Right cardiac atrium (tissue), 5 donors: Measurements from ENCODE around the gene HMGN3. TPM values are rescaled to one million over a fixed set of nuclear protein-coding genes. Genes with fewer than 3 reads are reported as not detected.

ENCODE experiments used
- ATAC-seq, 2 donors: fragments of 200-7000 bp; cut with Tn5 transposase; one replicate each; pipeline versions ENCODE4 v1.8.0 to v1.9.1; 2020; ENCODE audit warnings: moderate library complexity in 2 of 2, mild to moderate bottlenecking in 1 of 2
- DNase-seq, 3 donors: peaks; one replicate each; pipeline ENCODE4 v3.0.0-alpha.2; 2020
- H3K27ac ChIP-seq: one replicate; pipeline ENCODE4 v1.5.1; 2013; ENCODE audit warnings: mild to moderate bottlenecking, low read length, control low read depth, moderate library complexity
- H3K27me3 ChIP-seq: one replicate; pipeline ENCODE4 v1.6.1; 2013; ENCODE audit not compliant: control insufficient read depth, insufficient read depth
- H3K4me1 ChIP-seq: one replicate; pipeline ENCODE4 v1.6.1; 2013; ENCODE audit warnings: low read length; ENCODE audit not compliant: control insufficient read depth, insufficient read depth
- H3K4me3 ChIP-seq: one replicate; pipeline ENCODE4 v1.5.1; 2013; ENCODE audit warnings: low read length, control low read depth
- H3K9me3 ChIP-seq: one replicate; pipeline ENCODE4 v1.6.1; 2013; ENCODE audit warnings: low read length; ENCODE audit not compliant: control insufficient read depth
- WGBS: extraction: QIAGEN DNeasy Blood & Tissue Kit; methylation state at CpG from one replicate; pipeline ENCODE4 v1.1.7; 2013; 5-methylcytosine and 5-hydroxymethylcytosine counted together
- intact Hi-C, 4 donors: fragments of 100-400 bp; cut with DNase I; formaldehyde crosslinking; loops; one replicate each; pipeline versions ENCODE4 v1.11.0 to v1.14.0; 2022 to 2023
- polyA plus RNA-seq: library from polyadenylated mRNA; stranded (reverse); fragments of 200-250 nt; gene quantifications from one replicate; pipeline ENCODE4 v1.2.3, GENCODE V29; 2013
- total RNA-seq, 4 donors: library from RNA; stranded (reverse); fragmentation: NEBNext Ultra II Directional; extraction: Animal tissue kit (Norgen Biotek cat#: 25700); gene quantifications; one replicate each; pipeline ENCODE4 v1.2.1, GENCODE V29; 2021
- donor health status: healthy with polysubstance abuse.
- donor health status: DM: no; HTN: yes; CAD: no.
- donor health status: DM: no; HTN: no; CAD: no.
- donor health status: DM: no; HTN: yes; CAD: no; lungs with severe emphysema.
- donor health status: DM: yes; HTN: yes; CAD: no.

HMGN3 gene
- total and polyA plus RNA-seq, 5 donors: 131 to 246 (median 173) TPM

DNA sequence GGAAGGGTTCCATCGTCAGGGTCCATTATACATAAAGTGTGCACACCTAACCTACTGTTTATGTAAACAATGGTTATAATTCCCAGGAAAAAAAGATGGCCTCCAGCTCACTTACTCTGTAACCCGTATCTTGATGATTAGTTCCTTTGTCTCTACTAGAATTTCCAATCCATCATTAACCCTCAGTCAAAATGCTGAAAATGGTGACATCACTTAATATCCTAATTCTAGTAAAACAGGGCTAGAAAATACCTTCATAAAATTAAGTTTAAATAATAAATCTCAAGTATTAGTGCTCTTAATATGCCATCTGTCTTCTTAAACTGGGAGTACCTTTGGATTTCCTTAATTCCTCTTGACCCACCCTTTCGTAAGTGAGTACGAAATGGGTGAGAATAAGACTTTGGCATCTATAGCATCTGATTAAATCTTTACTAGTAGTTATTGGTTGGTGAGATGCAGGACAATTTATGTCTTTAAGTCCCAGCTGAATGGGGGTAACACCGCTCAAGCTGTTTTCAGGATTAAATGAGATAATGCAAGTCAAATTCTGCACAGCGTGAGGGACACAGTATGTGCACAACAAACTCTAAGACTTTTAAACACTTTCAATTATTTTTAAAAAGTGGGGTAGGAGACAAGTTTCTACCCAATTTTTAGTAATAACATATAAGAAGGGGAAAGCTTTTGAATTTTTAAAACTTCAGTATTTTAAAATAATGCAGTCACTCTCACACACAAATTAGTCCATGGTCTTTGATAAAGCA lies 1.6 kb downstream of the HMGN3 start:
- H3K27ac ChIP-seq: peak overlapping the region; percentile 88
- WGBS: 91% methylated on average over 6 of the region's 6 CpGs
- no peaks in the 10 kb centered on the region for H3K27me3 ChIP-seq
- intact Hi-C loops: loop anchor here in 2 of 4 donors (5.0 kb wide), 1 partner anchor 156 kb away; the partner anchor contains the start of gene PHIP (in 2 of the 2)
- H3K4me3 ChIP-seq: peak overlapping the region; percentile 72
- no peaks in the 10 kb centered on the region for H3K9me3 ChIP-seq
- DNase-seq: no peak
- no peak for ATAC-seq
- H3K4me1 ChIP-seq: no peaks in the 10 kb centered on the region

DNA sequence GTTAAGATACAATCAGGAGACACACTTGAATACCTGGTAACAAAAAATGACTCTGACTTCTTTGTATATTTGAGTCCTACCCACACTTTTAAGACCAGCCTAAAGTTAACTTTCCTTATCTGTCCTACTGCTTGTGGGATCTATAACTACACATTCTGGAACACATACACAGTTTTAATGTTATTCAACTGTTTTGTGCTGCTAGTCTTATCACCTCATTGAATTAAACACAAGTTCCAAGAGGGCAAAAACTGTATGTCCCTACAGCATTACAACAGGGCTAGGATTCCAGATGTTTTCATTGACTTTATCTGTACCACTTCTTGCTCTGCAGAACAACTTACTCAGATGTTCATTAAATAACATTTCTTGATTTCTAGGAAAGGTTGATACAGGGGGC lies 2.8 kb downstream of the HMGN3 start:
- Histone ChIP-seq H3K27me3 (no peaks in the 10 kb centered on the region), H3K4me1 (no peaks in the 10 kb centered on the region), H3K9me3 (no peaks in the 10 kb centered on the region), H3K27ac (no peak overlapping the region), H3K4me3 (no peak overlapping the region)
- DNase-seq: no peak
- ATAC-seq: no peak
- intact Hi-C loops: loop anchor here in 2 of 4 donors (5.0 kb wide), 1 partner anchor 154 kb away; the partner anchor contains the start of gene PHIP (in 2 of the 2)

DNA sequence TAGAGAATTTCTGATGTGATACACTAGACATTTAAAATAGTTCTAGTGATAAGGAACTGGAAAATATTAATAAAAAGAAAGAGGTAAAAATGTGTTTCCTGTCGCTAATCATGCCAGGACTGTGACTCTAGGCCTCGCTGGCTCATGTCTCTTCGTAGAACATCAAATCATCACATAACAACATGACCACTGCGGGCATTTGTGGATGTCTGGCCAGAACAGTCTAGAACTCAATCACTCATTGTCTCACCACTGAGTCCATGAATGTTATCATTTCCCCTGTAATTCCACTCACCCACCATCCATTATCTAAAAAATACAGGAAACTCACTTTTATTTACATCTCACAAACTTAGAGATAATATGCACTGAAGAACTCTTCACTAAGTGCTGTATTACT lies 3.4 kb downstream of the HMGN3 start:
- DNase-seq: no peak
- 58% methylated on average over 4 of the region's 4 CpGs for WGBS
- intact Hi-C loops: loop anchor here in 2 of 4 donors (5.0 kb wide), 1 partner anchor 154 kb away; the partner anchor contains the start of gene PHIP (in 2 of the 2)
- no peaks in the 10 kb centered on the region for H3K4me1 ChIP-seq
- no peak overlapping the region for H3K27ac ChIP-seq
- no peak overlapping the region for H3K4me3 ChIP-seq
- ATAC-seq: no peak
- H3K27me3 ChIP-seq: no peaks in the 10 kb centered on the region
- H3K9me3 ChIP-seq: no peaks in the 10 kb centered on the region

DNA sequence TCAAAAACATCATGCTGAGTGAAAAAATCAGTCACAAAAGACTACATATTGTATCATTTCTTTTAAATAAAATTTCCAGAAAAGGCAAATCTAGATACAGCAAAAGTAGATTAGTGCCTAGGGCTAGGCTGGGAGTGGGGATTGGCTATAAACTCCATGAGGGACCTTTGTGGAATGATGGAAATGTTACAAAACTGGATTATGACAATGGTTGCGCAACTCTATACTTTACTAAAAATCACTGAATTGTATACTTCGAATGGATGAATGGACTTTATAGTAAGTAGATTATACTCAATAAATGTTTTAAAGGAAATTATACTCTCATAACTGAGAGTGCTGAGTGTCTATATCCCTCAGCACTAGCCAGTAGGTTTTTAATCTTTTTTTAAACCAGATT lies 4.3 kb downstream of the HMGN3 start:
- no peaks in the 10 kb centered on the region for H3K27me3 ChIP-seq
- H3K27ac ChIP-seq: no peak overlapping the region
- no peak for ATAC-seq
- no peak for DNase-seq
- H3K4me3 ChIP-seq: no peak overlapping the region
- H3K9me3 ChIP-seq: no peaks in the 10 kb centered on the region
- H3K4me1 ChIP-seq: no peaks in the 10 kb centered on the region
- WGBS: 91% methylated on average over 2 of the region's 2 CpGs
- intact Hi-C loops: loop anchor here in 2 of 4 donors (5.0 kb wide), 1 partner anchor 153 kb away; the partner anchor contains the start of gene PHIP (in 2 of the 2)

DNA sequence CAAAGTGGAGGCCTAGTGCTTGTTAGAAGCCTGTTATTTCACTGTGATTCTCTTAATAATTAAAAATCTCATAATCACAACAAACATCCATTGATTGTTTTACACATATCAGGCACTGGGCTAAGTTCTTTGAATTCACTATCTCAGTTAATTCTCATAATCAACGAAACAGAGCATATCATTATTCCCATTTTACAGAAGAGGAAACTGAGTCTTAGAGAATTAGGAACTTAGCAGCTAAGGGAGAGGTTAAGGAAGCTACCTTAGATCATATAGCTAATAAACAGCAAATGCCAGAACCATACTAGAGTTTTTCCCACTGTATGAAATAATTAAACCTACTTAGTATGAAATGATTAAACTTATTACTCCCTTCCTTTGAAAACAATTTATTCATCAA lies 7.0 kb downstream of the HMGN3 start:
- ATAC-seq: no peak
- 92% methylated on average over 1 of the region's 1 CpG for WGBS
- no peak for DNase-seq

DNA sequence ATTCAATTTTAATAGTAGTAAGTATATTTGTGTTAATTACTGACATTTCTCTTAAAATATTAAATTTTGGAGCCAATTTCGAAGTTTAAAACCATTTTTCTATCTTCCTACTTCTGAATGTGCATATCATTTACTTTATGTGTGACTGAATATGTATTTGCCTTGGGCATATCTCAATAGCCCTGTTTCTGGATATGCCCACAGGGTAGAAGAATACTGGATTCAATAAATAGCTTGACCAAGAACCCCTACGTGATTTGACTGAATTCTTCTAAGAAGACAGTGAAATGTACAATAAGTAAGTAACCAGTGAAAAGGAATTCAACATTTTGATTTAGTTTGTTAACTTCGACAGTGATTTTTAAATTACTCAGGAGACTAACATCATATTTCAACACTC lies 7.8 kb downstream of the HMGN3 start:
- Histone ChIP-seq H3K4me3 (no peak overlapping the region), H3K27ac (no peak overlapping the region), H3K27me3 (no peaks in the 10 kb centered on the region), H3K4me1 (peaks cover 1% of the 10 kb centered on the region), H3K9me3 (no peaks in the 10 kb centered on the region)
- WGBS: 76% methylated on average over 3 of the region's 3 CpGs
- ATAC-seq (no peak), DNase-seq (no peak)
- intact Hi-C loops: no loop called here

More for the DNA sequence above, 7.0 kb downstream of the HMGN3 start:
- intact Hi-C loops: no loop called here
- H3K27ac ChIP-seq: no peak overlapping the region
- no peaks in the 10 kb centered on the region for H3K27me3 ChIP-seq
- H3K9me3 ChIP-seq: no peaks in the 10 kb centered on the region
- no peak overlapping the region for H3K4me3 ChIP-seq
- peaks cover 1% of the 10 kb centered on the region for H3K4me1 ChIP-seq

DNA sequence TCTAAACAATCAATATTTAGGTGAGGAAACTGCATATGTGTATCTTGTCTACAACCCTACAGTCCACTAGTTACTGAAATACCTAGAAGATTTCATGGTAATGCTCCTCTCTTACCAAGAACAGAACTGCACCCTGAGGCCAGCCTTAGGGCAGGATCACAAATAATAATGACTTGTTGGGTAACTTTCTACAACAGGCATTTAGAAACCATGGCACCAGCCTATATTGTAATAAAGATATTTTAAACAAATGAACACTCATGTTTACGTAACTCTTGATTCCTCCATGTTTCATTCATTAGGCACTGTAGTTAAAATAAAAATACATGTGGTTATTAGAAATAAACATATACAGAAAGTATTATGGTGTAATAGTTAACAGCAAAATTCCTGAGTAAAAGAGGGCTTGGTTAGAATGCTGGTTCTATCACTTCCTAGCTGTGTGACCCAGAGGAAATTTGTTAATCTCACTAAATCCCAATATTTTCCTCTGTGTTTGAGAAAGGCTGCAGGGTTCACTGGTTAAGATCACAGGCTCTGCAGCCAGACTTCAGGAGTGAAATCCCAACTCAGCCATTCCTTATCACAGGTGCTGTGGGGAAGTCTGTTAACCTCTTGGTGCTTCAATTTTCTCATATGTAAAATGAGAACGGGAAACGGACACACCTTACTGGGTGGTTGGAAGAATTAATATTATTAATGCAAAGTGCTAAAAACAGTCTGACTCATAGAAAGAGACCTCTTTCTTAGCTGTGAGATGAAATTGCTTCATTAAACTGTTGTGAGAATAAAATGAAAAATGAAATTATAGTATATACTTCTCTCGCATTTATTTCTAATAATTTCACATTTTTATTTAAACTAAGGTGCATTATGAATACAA lies 8.5 kb downstream of the HMGN3 start:
- Histone ChIP-seq H3K4me1 (peaks cover 1% of the 10 kb centered on the region), H3K27ac (no peak overlapping the region), H3K9me3 (no peaks in the 10 kb centered on the region), H3K4me3 (no peak overlapping the region), H3K27me3 (no peaks in the 10 kb centered on the region)
- WGBS: 84% methylated on average over 4 of the region's 4 CpGs
- DNase-seq: no peak
- intact Hi-C loops: no loop called here
- ATAC-seq: no peak

DNA sequence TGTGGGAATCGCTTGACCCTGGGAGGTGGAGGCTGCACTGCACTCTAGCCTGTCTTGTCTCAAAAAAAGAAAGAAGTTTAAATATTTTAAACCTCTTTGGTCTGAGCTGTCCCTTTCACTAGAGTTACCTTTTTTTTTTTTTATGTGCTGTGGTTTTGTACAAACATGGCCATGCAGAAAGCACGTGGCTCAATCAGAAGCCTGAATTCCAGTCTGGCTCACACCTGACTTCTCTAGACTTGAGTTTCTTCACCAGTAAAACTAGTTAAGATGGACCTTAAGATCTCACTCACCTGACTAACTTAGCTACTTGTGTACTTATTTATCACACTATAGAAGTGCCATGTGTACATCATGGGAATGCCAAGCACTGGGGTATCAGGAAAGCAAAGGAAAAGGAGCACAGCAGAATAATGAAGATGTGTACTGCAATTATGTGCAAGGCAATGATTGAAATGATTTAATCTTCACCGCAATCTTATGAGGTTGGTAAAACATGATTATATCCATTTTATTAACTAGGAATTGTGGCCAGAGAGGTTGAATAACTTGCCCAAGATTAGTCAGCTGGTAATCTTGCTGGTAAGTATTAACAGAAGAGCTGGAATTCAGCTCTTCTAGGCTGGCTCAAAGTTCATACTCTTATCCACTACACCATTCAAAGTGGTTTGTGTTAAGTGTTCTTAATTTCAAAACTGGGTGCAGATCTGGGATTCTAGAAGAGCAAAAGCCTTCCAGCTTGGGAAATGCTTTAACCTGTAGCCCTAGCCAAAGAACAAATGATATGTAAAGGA lies 10.7 kb downstream of the HMGN3 start:
- H3K4me1 ChIP-seq: peaks cover 1% of the 10 kb centered on the region
- DNase-seq: no peak
- no peak overlapping the region for H3K4me3 ChIP-seq
- 93% methylated on average over 3 of the region's 3 CpGs for WGBS
- intact Hi-C loops: no loop called here
- H3K27me3 ChIP-seq: no peaks in the 10 kb centered on the region
- ATAC-seq: no peak
- H3K27ac ChIP-seq: no peak overlapping the region
- no peaks in the 10 kb centered on the region for H3K9me3 ChIP-seq

DNA sequence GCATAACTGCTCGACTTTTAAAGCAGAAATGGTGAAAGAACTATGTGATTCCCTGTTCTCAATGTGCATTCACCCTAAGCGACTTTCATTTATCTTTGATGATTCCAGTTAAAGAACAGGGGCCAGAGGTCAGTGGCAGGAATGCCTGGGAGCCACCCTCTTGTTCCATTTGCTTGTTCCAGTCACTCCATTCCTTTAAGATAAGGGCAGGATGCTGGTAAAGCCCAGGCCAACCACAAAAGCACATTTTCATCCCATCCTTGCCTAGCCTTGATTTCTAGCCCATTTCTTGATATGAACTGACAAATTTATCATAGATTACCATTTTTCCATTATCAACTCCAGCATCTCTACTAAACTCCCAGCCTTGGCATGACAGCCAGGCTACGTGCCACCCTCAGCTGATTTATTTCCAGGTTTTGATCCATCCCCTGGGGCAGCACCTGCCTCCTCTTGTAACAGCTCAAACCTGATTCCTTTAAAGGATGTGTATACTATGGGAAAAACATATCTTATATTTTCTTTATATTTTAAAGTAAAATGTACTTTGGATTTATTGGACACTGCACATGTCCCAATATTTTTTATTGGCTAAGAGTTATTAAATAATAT lies 19.2 kb downstream of the HMGN3 start:
- peak overlapping the region; percentile 37 for H3K27ac ChIP-seq

DNA sequence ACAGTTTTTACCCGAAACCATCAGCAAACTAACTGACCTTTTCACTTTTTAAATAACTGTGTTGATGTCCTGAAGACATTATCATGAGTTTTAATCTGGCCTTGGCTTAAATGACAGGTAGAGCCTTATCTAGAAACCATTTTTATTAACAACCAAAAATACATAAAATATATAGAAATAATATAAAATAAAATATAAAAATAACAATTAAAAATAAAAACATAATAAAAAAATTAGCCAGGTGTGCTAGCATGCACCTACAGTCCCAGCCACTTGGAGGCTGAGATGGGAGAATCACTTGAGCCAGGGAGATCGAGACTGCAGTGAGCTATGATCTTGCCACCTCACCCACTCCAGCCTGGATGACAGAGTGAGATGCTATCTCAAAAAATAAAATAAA lies 21.6 kb downstream of the HMGN3 start:
- no peak overlapping the region for H3K27ac ChIP-seq
- DNase-seq (no peak), ATAC-seq (no peak)
- no peaks in the 10 kb centered on the region for H3K27me3 ChIP-seq
- 94% methylated on average over 2 of the region's 2 CpGs for WGBS
- peaks cover 15% of the 10 kb centered on the region for H3K4me1 ChIP-seq
- no peaks in the 10 kb centered on the region for H3K9me3 ChIP-seq
- intact Hi-C loops: no loop called here
- no peak overlapping the region for H3K4me3 ChIP-seq

More for the DNA sequence above, 19.2 kb downstream of the HMGN3 start:
- ATAC-seq (peak; percentile 86 to 90), DNase-seq (peak in 1 of 3 donors; percentile 16)
- no peaks in the 10 kb centered on the region for H3K9me3 ChIP-seq
- intact Hi-C loops: no loop called here
- WGBS: 53% methylated on average over 3 of the region's 3 CpGs
- no peaks in the 10 kb centered on the region for H3K27me3 ChIP-seq
- H3K4me1 ChIP-seq: peaks cover 14% of the 10 kb centered on the region
- H3K4me3 ChIP-seq: no peak overlapping the region
